GM18519 (cell line): Measurements from ENCODE around the gene SRXN1.

Source experiments
- ATAC-seq: cut with Tn5 transposase; IDR thresholded peaks from one replicate; pipeline ENCODE4 v1.9.1; 2021; ENCODE audit warnings: mild to moderate bottlenecking, moderate library complexity; ENCODE audit not compliant: unreplicated experiment, low FRiP score

Gene SRXN1

DNA sequence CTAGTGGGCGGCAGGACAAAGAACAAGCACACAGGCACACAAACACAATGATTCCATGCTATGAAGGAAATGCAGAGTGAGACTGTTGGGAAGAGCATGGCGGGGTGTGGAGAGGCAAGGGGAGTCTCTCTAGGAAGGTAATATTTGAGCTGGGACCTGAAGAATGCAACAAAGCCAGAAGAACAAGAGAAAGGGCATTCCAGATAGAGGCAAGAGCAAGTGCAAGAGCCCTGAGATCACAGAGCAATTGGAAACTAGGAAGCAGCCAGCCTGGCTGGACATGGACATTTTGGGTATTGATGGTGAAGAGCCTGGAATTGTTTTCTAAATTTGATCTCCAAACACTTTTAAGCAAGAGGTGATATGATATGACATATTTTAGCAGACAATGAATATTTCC is 15.4 kb downstream of the SRXN1 start:
- ATAC-seq: no peak

DNA sequence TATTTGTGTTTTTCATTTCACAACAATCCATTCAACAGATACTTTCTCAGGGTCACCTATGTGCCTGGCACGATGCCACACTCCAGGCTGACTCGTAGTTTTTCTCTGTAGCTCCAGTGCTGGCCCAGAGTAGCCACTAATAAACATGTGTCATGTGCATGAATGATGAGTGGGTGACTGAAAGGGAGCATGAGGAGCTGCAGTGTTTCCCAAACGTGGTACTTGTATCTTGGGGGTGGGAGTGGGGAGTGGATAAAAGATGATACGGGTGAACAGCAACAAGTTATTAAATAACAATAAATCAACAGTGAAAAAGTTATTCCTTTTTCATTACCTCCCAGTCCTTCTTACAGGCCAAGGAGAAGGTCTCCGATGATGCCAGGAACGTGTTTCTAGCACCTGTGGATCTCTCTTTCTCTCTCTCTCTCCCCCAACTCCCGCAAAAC is 17.1 kb downstream of the SRXN1 start:
- no peak for ATAC-seq

DNA sequence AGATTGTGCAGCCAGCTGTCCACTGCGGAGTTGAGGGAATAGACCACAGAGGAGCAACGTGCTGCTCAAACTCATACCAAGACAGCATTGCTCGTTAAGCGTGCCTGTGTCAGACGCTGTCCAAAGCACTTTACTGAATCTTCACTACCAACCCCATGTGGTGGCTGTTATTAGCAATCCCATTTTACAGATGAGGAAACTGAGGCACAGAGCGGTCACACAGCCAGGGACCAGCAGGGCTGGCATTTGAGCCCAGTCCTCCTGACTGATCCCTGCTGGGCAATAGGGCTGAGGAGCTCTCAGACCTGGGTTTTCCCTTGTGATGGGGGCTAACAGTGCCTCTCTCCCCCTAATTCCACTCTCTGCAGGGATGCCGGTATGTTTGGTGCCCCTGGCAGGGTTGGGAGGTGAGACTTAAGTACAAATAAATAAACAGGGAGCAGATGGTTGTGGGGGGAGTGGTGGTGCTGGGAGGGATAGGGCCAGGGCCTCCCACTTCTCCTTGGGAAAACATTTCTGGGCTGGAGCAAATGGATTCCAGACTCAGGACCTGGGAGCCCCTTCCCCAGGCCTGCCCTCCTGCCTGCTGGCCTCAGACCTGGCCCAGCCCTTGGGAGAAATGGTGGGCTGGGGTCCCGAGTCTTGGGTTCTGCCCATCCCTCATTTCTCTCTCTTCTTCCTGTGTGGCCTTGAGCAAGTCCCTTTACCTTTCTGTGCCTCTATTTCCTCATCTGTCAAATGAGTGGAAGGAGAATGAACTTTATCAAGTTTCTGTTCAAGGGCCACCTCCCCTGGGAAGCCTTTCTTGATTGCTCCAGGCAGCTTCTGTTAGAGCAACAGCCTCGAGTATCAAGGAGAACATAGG is 17.7 kb downstream of the SRXN1 start:
- ATAC-seq: no peak

DNA sequence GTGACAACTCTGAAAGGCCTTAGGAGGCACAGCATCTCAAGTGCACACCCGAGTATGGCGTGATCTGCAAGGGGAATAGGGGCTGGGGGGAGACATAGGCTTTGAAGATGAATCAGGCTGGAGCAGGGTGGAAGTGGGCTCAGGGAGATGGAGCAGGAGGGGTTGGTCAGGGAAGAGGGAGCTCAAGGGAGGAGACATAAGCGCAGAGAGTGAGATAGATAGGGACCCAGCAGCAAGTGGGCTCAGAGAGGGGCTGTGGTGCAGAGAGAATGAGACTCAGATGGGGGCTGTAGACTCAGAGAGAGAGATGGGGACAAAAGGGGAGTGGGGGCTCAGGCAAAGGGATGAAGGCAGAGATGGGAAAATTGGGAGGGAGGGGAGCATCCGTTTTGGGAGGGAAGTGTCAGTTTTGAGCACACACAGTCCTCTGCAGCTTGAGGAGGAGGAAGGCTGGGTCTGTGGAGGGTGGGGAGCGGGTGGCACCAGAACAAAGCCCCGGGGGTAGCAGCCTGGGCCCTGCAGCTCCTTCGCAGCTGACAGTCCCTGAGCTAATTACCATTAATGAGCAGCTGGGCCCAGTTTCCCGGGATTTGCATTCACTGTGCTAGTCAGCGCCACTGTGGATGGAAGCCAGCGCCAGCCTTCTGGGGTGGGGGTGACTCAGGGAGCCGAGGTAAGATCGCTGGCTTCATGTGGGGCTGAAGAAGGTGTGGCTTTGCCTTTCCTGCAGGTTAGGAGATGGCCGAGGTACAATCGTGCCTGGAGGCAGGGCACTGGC is 18.7 kb downstream of the SRXN1 start:
- ATAC-seq: no peak

- no peak for ATAC-seq
Measured at GRCh38 chr20:631101-631500, 21.9 kb downstream of the SRXN1 start.

- no peak for ATAC-seq
Measured at GRCh38 chr20:626579-626978, 26.4 kb downstream of the SRXN1 start.

- ATAC-seq: no peak
Measured at GRCh38 chr20:625360-625932, 27.6 kb downstream of the SRXN1 start.

- no peak for ATAC-seq
Measured at GRCh38 chr20:623704-624103, 29.3 kb downstream of the SRXN1 start.

GRCh38 chr20:623021-623420 is 30.0 kb downstream of the SRXN1 start:
- no peak for ATAC-seq

DNA sequence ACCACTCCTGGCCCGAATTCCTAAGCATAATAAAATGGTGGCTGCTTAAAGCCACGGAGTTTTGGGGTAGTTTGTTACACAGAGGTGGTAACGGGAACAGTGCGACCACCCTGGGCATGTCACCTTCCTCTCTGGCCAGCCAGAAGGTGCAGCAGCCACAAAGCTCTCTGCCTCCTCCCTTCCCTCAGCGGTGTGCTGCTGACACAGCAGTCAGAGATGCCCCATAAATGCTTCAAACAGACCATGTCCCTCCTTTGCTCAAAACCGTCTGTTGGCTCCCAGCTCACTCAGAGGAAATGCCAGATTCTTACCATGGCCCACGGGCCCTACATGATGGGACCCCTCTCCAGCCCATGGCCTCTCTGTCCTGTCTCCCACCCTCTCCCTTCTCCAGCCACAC is 30.8 kb downstream of the SRXN1 start:
- no peak for ATAC-seq

DNA sequence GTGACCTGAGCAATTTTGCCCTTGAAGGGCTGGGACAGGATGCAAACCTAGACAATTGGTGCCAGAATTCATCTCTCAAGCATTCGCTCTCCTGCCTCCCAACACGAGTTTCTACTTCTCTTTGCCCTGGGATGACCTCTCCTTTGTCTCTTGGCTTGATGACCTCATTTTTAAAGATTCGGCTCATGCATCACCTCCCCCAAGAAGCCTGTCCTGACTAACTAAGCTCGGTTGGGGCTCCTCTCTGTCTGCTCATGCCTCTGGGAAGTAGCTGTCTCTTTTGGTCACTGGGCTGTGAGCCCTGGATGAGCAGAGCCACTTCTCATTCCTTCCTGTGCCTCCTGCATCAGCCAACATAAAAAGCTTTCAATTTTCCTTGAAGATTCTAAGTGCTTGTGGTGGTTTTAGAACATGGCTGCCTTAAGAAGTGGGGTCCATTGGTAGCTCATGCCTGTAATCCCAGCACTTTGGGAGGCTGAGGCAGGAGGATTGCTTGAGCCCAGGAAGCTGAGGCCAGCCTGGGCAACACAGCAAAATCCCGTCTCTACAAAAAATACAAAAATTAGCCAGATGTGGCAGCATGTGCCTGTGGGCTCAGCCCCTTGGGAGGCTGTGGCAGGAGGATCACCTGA is 31.8 kb downstream of the SRXN1 start:
- no peak for ATAC-seq

GRCh38 chr20:620246-620645 is 32.8 kb downstream of the SRXN1 start:
- no peak for ATAC-seq

DNA sequence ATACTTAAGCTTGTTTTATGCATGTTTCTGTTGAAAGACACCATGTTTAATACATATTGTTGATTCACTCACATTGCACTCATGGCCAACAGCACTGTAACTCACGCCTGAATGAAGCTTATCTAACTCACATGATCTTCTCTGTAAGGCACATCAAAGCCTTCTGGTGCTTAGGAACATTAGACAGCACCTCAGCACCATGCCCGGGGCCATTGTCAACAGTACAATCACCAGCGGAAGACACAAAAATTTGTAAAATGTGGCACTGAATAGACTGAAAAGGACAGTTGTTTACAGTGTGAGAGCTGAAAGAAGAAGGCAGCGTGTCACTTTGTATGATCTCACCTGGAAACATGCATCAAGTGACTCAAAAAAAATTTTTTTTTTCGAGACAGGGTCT is 34.0 kb downstream of the SRXN1 start:
- ATAC-seq: no peak

DNA sequence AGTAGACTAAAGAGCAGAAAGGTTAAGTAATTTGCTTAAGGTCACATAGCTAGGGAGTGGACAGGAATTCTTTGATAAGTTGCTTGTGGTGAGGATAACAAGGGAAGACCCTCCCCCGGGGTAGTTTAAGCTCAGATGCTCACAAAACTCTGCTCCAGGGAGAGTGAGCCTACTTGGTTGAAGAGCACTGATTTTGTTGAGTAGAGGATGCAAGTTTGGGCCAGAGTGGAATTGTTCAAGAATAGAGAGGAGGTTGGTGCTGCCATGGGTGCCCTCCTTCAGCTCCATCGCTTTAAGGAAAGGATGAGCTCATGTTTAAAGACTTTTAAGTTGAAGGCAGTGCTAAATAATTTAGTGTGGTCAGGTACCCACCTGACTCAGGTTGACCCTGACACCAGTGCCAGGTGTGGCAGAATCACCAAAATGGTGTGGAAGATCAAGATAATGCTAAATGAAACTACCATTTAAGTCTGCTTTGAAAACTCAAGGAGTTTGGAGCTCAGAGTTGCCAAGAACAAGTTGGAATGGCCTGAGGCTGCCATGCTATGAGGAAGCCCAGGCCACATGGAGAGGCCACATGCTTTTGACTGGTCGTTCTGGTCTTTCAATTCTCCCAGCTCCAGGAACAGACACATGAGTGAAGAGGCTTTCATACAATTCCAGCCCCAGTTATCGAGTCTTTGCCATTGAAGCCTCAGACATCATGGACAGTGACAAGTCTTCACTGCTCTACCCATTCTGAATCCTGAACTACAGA is 34.9 kb downstream of the SRXN1 start:
- ATAC-seq: no peak

DNA sequence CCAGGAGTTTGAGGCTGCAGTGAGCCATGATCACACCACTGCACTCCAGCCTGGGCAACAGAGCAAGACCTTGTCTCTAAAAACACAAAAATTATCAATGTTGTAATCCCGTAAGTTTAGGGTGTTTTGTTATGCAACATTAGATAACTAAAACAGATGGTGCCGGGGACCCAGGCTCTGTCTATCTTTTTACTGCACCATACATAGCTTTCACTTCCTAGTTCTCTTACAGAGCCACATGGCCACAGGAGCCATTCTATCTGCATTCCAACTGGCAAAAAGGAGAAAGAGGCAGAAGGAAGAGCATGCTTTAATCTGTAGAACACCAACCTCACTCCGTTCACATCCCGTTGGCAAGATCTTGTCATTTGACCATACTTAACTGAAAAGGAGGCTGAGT is 37.5 kb downstream of the SRXN1 start:
- ATAC-seq: no peak

- no peak for ATAC-seq
Measured at GRCh38 chr20:611843-612185, 41.2 kb downstream of the SRXN1 start.

DNA sequence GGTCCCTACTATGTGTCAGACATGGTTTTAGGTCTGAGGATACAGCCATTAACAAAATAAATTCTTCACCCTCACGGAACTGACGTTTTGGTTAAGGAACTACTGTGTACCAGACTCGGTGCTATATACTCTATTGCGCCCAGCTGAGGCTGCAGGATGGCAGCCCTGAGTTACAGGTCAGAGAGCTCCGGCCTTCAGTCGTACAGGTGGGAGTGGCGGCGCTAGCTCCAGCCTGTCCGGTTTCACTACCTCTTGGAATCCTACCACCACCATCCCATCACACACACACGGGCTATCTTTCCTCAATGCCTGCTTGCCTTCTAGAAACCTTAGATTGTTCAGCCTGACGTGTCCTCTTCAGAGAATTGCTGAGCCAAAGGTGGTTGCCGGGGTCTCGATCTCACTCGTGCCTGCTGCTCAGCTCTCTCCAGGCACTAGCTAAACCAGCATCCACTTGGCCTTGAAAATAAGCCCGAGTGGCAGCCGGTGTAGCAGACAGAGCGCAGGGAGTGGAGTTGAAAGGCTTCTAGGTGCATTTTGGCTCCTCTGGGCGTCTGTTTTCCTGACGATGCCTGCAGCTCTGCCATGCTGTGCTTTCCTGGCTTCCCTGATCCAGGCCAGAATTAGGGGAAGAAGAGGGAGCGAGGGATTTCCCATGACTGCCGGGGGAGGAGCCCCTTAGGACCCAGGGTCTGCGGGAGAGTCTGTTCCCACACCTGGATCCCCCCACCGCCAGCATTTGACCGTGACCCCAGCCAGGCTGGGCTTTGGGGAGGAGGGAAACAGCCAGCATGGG is 41.8 kb downstream of the SRXN1 start:
- ATAC-seq: no peak

- ATAC-seq: no peak
Measured at GRCh38 chr20:610130-611046, 42.6 kb downstream of the SRXN1 start, which contains the start of gene TCF15. Gene TCF15 (minus strand): TSS chr20:610309. CDS start chr20:610237, 72 bp downstream.
